PC-3 (cell line): ENCODE data around the gene RGS4. TPM values are rescaled to one million over a fixed set of nuclear protein-coding genes. Genes with fewer than 3 reads are reported as not detected.

ENCODE experiments used
- ATAC-seq: fragments of 200-7000 bp; cut with Tn5 transposase; 2 replicates; pipeline ENCODE4 v1.9.1; 2020; ENCODE audit warnings: mild to moderate bottlenecking, moderate library complexity
- BruUV-seq: library from RNA; stranded (reverse); fragments of 400-500 nt; replicated peaks from 2 replicates; lab custom pipeline; 2021; lab: Mats Ljungman, UMichigan
- CTCF ChIA-PET: fragments of 300-600 bp; sonication (Branson Sonifier 250); formaldehyde crosslinking; loops from one replicate; lab custom pipeline; 2022; ENCODE audit warnings: antibody characterized with exemption; lab: Charles Lee
- POLR2A ChIA-PET: fragments of 300-600 bp; sonication (Branson Sonifier 250); formaldehyde crosslinking; loops from one replicate; lab custom pipeline; 2022; ENCODE audit warnings: antibody characterized with exemption; ENCODE audit not compliant: unreplicated experiment; lab: Charles Lee
- DNase-seq: peaks from one replicate; pipeline ENCODE4 v3.0.0-alpha.2; 2015
- H2AFZ ChIP-seq: fragments of 300-600 bp; sonication (generic); 2 replicates; pipeline ENCODE4 v1.6.0; 2016; ENCODE audit warnings: antibody characterized with exemption, low read length
- H3F3A ChIP-seq: fragments of 300-600 bp; sonication (generic); one replicate; pipeline ENCODE4 v1.6.0; 2017; ENCODE audit warnings: antibody characterized with exemption, low read length, control low read depth, mild to moderate bottlenecking; ENCODE audit not compliant: unreplicated experiment
- H3K27ac ChIP-seq: fragments of 300-600 bp; sonication (generic); 2 replicates; pipeline ENCODE4 v1.5.1; 2016; ENCODE audit warnings: mild to moderate bottlenecking, low read length
- H3K27me3 ChIP-seq: fragments of 300-600 bp; sonication (generic); 2 replicates; pipeline ENCODE4 v1.6.1; 2016; ENCODE audit warnings: low read length, mixed read lengths
- H3K36me3 ChIP-seq: fragments of 300-600 bp; sonication (generic); 2 replicates; pipeline ENCODE4 v1.6.1; 2016; ENCODE audit warnings: low read depth, mixed run types, low read length, mixed read lengths
- H3K4me1 ChIP-seq: fragments of 300-600 bp; sonication (generic); 2 replicates; pipeline ENCODE4 v1.5.1; 2016; ENCODE audit warnings: low read length; ENCODE audit not compliant: insufficient read depth
- H3K4me2 ChIP-seq: fragments of 300-600 bp; sonication (generic); 2 replicates; pipeline ENCODE4 v1.6.0; 2016; ENCODE audit warnings: low read length
- H3K4me3 ChIP-seq: fragments of 300-600 bp; sonication (generic); 2 replicates; pipeline ENCODE4 v1.5.1; 2016; ENCODE audit warnings: mild to moderate bottlenecking, low read length, mixed read lengths
- H3K79me2 ChIP-seq: fragments of 300-600 bp; sonication (generic); 2 replicates; pipeline ENCODE4 v1.6.1; 2017; ENCODE audit warnings: low read length, mixed read lengths
- H3K9ac ChIP-seq: fragments of 300-600 bp; sonication (generic); 2 replicates; pipeline ENCODE4 v1.6.0; 2016; ENCODE audit warnings: mild to moderate bottlenecking, low read length
- H3K9me2 ChIP-seq: fragments of 300-600 bp; sonication (generic); replicated peaks from 2 replicates; pipeline ENCODE4 v1.6.1; 2016; ENCODE audit warnings: mixed run types, low read length, mixed read lengths
- H3K9me3 ChIP-seq: fragments of 300-600 bp; sonication (generic); 2 replicates; pipeline ENCODE4 v1.6.1; 2016; ENCODE audit warnings: low read length, mixed read lengths
- H4K20me1 ChIP-seq: fragments of 300-600 bp; sonication (generic); 2 replicates; pipeline ENCODE4 v1.6.1; 2016; ENCODE audit warnings: low read length, mixed read lengths
- EZH2 ChIP-seq: fragments of 300-600 bp; sonication (generic); IDR thresholded peaks from one replicate; pipeline ENCODE4 v1.6.1; 2017; ENCODE audit warnings: antibody characterized with exemption, mild to moderate bottlenecking, low read length; ENCODE audit not compliant: unreplicated experiment
- EZH2phosphoT487 ChIP-seq: fragments of 300-600 bp; sonication (generic); IDR thresholded peaks from 2 replicates; pipeline ENCODE4 v1.6.1; 2018; ENCODE audit warnings: mild to moderate bottlenecking, antibody characterized with exemption, low read length, borderline replicate concordance
- intact Hi-C: fragments of 100-400 bp; cut with micrococcal nuclease; formaldehyde crosslinking; loops from 2 replicates; pipeline ENCODE4 v1.9.0; 2023
- total RNA-seq: library from RNA; depleted of rRNA; stranded (reverse); fragments of >200 nt; gene quantifications from 2 replicates; pipeline ENCODE4 v1.2.3, GENCODE V29; 2014
- TF ChIP-seq, protein P1 (sequence below): fragments of 300-600 bp; sonication (generic); conservative IDR thresholded peaks from 2 replicates; pipeline ENCODE4 v1.5.1; 2017; ENCODE audit warnings: antibody characterized with exemption, low read depth, mild to moderate bottlenecking, low read length

The RGS4 gene
- total RNA-seq, 1 experiment from 2014 or later: 6.0 TPM

DNA sequence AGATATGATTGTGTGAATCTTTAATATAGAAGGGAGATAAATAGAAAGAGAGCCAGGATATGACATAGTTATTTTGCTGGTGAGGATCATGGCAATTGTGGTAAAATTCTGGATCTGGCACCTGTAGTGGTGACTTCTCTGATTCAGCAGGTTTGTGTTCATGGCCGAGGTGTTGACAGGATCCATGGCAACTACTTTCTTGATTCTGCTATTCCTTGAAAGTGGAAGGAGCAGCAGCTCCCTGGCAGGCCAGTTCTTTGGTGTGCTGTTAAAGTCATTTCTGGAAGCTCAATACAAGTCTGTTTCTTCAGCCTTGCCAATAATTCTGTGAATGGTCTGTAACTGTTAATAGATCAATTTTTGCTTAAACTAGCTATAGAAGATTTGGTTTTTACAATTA lies 33.4 kb downstream of the RGS4 start:
- CTCF ChIA-PET: no interaction called here
- H4K20me1 ChIP-seq: no peaks in the 10 kb centered on the region
- no peak for DNase-seq
- no peaks in the 10 kb centered on the region for H3K79me2 ChIP-seq
- no peaks in the 10 kb centered on the region for H3K9me2 ChIP-seq
- H3K9me3 ChIP-seq: no peaks in the 10 kb centered on the region
- ATAC-seq: no peak
- no peak overlapping the region for H3K4me3 ChIP-seq
- no peaks in the 10 kb centered on the region for H3K27me3 ChIP-seq
- H3F3A ChIP-seq: no peaks in the 10 kb centered on the region
- no peak overlapping the region for H3K4me2 ChIP-seq
- no peak for TF ChIP-seq EZH2phosphoT487
- no peak for TF ChIP-seq EZH2
- TF ChIP-seq, protein P1, sequence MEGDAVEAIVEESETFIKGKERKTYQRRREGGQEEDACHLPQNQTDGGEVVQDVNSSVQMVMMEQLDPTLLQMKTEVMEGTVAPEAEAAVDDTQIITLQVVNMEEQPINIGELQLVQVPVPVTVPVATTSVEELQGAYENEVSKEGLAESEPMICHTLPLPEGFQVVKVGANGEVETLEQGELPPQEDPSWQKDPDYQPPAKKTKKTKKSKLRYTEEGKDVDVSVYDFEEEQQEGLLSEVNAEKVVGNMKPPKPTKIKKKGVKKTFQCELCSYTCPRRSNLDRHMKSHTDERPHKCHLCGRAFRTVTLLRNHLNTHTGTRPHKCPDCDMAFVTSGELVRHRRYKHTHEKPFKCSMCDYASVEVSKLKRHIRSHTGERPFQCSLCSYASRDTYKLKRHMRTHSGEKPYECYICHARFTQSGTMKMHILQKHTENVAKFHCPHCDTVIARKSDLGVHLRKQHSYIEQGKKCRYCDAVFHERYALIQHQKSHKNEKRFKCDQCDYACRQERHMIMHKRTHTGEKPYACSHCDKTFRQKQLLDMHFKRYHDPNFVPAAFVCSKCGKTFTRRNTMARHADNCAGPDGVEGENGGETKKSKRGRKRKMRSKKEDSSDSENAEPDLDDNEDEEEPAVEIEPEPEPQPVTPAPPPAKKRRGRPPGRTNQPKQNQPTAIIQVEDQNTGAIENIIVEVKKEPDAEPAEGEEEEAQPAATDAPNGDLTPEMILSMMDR: no peak
- POLR2A ChIA-PET: no interaction called here
- no peak overlapping the region for H3K9ac ChIP-seq
- no peak overlapping the region for H2AFZ ChIP-seq
- BruUV-seq: no TSS peak
- no peak overlapping the region for H3K27ac ChIP-seq
- H3K4me1 ChIP-seq: no peaks in the 10 kb centered on the region
- H3K36me3 ChIP-seq: no peaks in the 10 kb centered on the region
- intact Hi-C loops: no loop called here

- Histone ChIP-seq H3K36me3 (no peaks in the 10 kb centered on the region), H2AFZ (no peak overlapping the region), H3K79me2 (no peaks in the 10 kb centered on the region), H3K9me2 (no peaks in the 10 kb centered on the region), H3K4me3 (no peak overlapping the region), H3K4me2 (no peak overlapping the region), H3F3A (no peaks in the 10 kb centered on the region), H3K4me1 (no peaks in the 10 kb centered on the region), H3K9ac (no peak overlapping the region), H4K20me1 (no peaks in the 10 kb centered on the region), H3K27ac (no peak overlapping the region), H3K27me3 (no peaks in the 10 kb centered on the region), H3K9me3 (no peaks in the 10 kb centered on the region)
- ATAC-seq (no peak), DNase-seq (no peak)
- POLR2A ChIA-PET: no interaction called here
- intact Hi-C loops: no loop called here
- CTCF ChIA-PET: no interaction called here
- TF ChIP-seq EZH2: no peak
- no peak for TF ChIP-seq EZH2phosphoT487
- TF ChIP-seq, protein P1: no peak
- no TSS peak for BruUV-seq
Measured at GRCh38 chr1:163104385-163105099, 35.4 kb downstream of the RGS4 start.

- CTCF ChIA-PET: no interaction called here
- Histone ChIP-seq H3K9me2 (no peaks in the 10 kb centered on the region), H2AFZ (no peak overlapping the region), H3K79me2 (no peaks in the 10 kb centered on the region), H3K4me3 (no peak overlapping the region), H3F3A (no peaks in the 10 kb centered on the region), H3K27ac (no peak overlapping the region), H4K20me1 (no peaks in the 10 kb centered on the region), H3K9ac (no peak overlapping the region), H3K4me1 (no peaks in the 10 kb centered on the region), H3K27me3 (no peaks in the 10 kb centered on the region), H3K4me2 (no peak overlapping the region), H3K9me3 (no peaks in the 10 kb centered on the region), H3K36me3 (no peaks in the 10 kb centered on the region)
- DNase-seq (no peak), ATAC-seq (no peak)
- TF ChIP-seq, protein P1: no peak
- TF ChIP-seq EZH2phosphoT487 (no peak), EZH2 (no peak)
- no TSS peak for BruUV-seq
- POLR2A ChIA-PET: no interaction called here
- intact Hi-C loops: no loop called here
Measured at GRCh38 chr1:163106364-163106987, 37.3 kb downstream of the RGS4 start.
